Smooth muscle cell (in vitro differentiated cells): ENCODE data around the gene FAH. TPM values are rescaled to one million over a fixed set of nuclear protein-coding genes. Genes with fewer than 3 reads are reported as not detected.

ENCODE experiments used
- DNase-seq: peaks from one replicate; lab custom pipeline; 2025; ENCODE audit not compliant: unreplicated experiment; lab: John Stamatoyannopoulos, UW
- H2AFZ ChIP-seq: fragments of 200-600 bp; sonication (generic); 2 replicates; pipeline ENCODE4 v1.6.0; 2016; ENCODE audit warnings: antibody characterized with exemption, low read depth, mild to moderate bottlenecking
- H3F3A ChIP-seq: fragments of 200-600 bp; sonication (generic); 2 replicates; pipeline ENCODE4 v1.6.0; 2017; ENCODE audit warnings: antibody characterized with exemption, low read depth
- H3K27ac ChIP-seq: fragments of 200-600 bp; sonication (generic); 2 replicates; pipeline ENCODE4 v1.5.1; 2016; ENCODE audit warnings: low read depth, mild to moderate bottlenecking
- H3K27me3 ChIP-seq: fragments of 200-600 bp; sonication (generic); 2 replicates; pipeline ENCODE4 v1.6.1; 2016; ENCODE audit warnings: low read depth, mild to moderate bottlenecking
- H3K36me3 ChIP-seq: fragments of 200-600 bp; sonication (generic); 2 replicates; pipeline ENCODE4 v1.5.1; 2016; ENCODE audit warnings: low read depth
- H3K4me1 ChIP-seq: fragments of 200-600 bp; sonication (generic); 2 replicates; pipeline ENCODE4 v1.5.1; 2016; ENCODE audit warnings: low read depth
- H3K4me2 ChIP-seq: fragments of 200-600 bp; sonication (generic); 2 replicates; pipeline ENCODE4 v1.6.0; 2016; ENCODE audit warnings: mild to moderate bottlenecking
- H3K4me3 ChIP-seq: fragments of 200-600 bp; sonication (generic); 2 replicates; pipeline ENCODE4 v1.5.1; 2016; ENCODE audit warnings: mild to moderate bottlenecking
- H3K79me2 ChIP-seq: fragments of 200-600 bp; sonication (generic); 2 replicates; pipeline ENCODE4 v1.6.0; 2016; ENCODE audit warnings: low read depth, mild to moderate bottlenecking
- H3K9ac ChIP-seq: fragments of 200-600 bp; sonication (generic); 2 replicates; pipeline ENCODE4 v1.6.0; 2016; ENCODE audit warnings: low read depth
- H3K9me3 ChIP-seq: fragments of 200-600 bp; sonication (generic); replicated peaks from 2 replicates; pipeline ENCODE4 v1.5.1; 2016; ENCODE audit warnings: low read depth
- H4K20me1 ChIP-seq: fragments of 200-600 bp; sonication (generic); 2 replicates; pipeline ENCODE4 v1.6.0; 2016; ENCODE audit warnings: low read depth
- CTCF ChIP-seq: fragments of 200-600 bp; sonication (generic); IDR thresholded peaks from 2 replicates; pipeline ENCODE4 v1.5.1; 2017; ENCODE audit warnings: borderline replicate concordance, mild to moderate bottlenecking, antibody characterized with exemption; ENCODE audit not compliant: insufficient read depth, poor library complexity, severe bottlenecking
- WGBS: methylation state at CpG from one replicate; pipeline ENCODE4 v1.1.7; 2016; ENCODE audit warnings: low lambda C conversion rate; 5-methylcytosine and 5-hydroxymethylcytosine counted together
- polyA plus RNA-seq: library from polyadenylated mRNA; unstranded; fragments of >200 nt; fragmentation: Nextera tagmentation; extraction: Ambion mirVana; gene quantifications from 2 replicates; pipeline ENCODE4 v1.2.1, GENCODE V29; 2016
- total RNA-seq: library from RNA; depleted of rRNA; stranded (reverse); fragments of >200 nt; gene quantifications from 2 replicates; pipeline ENCODE4 v1.2.3, GENCODE V29; 2014

The FAH gene
- total and polyA plus RNA-seq, 2 experiments from 2014 or later, result 18.3 to 36.7 TPM

- no peaks in the 10 kb centered on the region for H3K36me3 ChIP-seq
- H2AFZ ChIP-seq, result no peak overlapping the region
- no peak for TF ChIP-seq CTCF
- H3K9me3 ChIP-seq, result no peaks in the 10 kb centered on the region
- H4K20me1 ChIP-seq, result no peaks in the 10 kb centered on the region
- no peaks in the 10 kb centered on the region for H3K27me3 ChIP-seq
- H3K4me2 ChIP-seq, result no peak overlapping the region
- peaks cover 18% of the 10 kb centered on the region for H3F3A ChIP-seq
- H3K9ac ChIP-seq, result no peak overlapping the region
- no peaks in the 10 kb centered on the region for H3K79me2 ChIP-seq
- H3K4me1 ChIP-seq, result peaks cover 11% of the 10 kb centered on the region
- DNase-seq, result no peak
- 98% methylated on average over 5 of the region's 5 CpGs for WGBS
- no peak overlapping the region for H3K4me3 ChIP-seq
- H3K27ac ChIP-seq, result peak overlapping the region; percentile 85
Measured at GRCh38 chr15:80159301-80159700, 6.5 kb downstream of the FAH start.

- no peak overlapping the region for H3K4me3 ChIP-seq
- no peaks in the 10 kb centered on the region for H3K79me2 ChIP-seq
- H3K4me1 ChIP-seq, result peaks cover 11% of the 10 kb centered on the region
- H3K4me2 ChIP-seq, result peak overlapping the region; percentile 73
- H3K36me3 ChIP-seq, result no peaks in the 10 kb centered on the region
- H4K20me1 ChIP-seq, result no peaks in the 10 kb centered on the region
- DNase-seq, result no peak
- H3K27ac ChIP-seq, result peak overlapping the region; percentile 85
- H3K9ac ChIP-seq, result no peak overlapping the region
- H2AFZ ChIP-seq, result no peak overlapping the region
- H3K9me3 ChIP-seq, result no peaks in the 10 kb centered on the region
- H3K27me3 ChIP-seq, result no peaks in the 10 kb centered on the region
- no peak for TF ChIP-seq CTCF
- H3F3A ChIP-seq, result peaks cover 14% of the 10 kb centered on the region
- 68% methylated on average over 12 of the region's 12 CpGs for WGBS
Measured at GRCh38 chr15:80159811-80160569, 7.2 kb downstream of the FAH start.

GRCh38 chr15:80160570-80161156 is 7.9 kb downstream of the FAH start:
- Histone ChIP-seq H3F3A (peaks cover 14% of the 10 kb centered on the region), H3K36me3 (no peaks in the 10 kb centered on the region), H3K9ac (peak overlapping the region; percentile 51), H3K27ac (peak overlapping the region; percentile 85), H3K9me3 (no peaks in the 10 kb centered on the region), H4K20me1 (no peaks in the 10 kb centered on the region), H3K4me3 (no peak overlapping the region), H2AFZ (no peak overlapping the region), H3K4me2 (peak overlapping the region; percentile 73), H3K4me1 (peaks cover 8% of the 10 kb centered on the region), H3K27me3 (no peaks in the 10 kb centered on the region), H3K79me2 (no peaks in the 10 kb centered on the region)
- 46% methylated on average over 7 of the region's 7 CpGs for WGBS
- peak; percentile 11 for DNase-seq
- TF ChIP-seq CTCF, result no peak
